Heart right ventricle (tissue), 16 donors: Measurements from ENCODE around the gene KRT76. TPM values are rescaled to one million over a fixed set of nuclear protein-coding genes. Genes with fewer than 3 reads are reported as not detected.

ENCODE experiments used
- ATAC-seq, 8 donors: fragments of 200-7000 bp; cut with Tn5 transposase; one replicate each; pipeline ENCODE4 v1.9.1; 2020; ENCODE audit warnings: mild to moderate bottlenecking in 8 of 8, moderate library complexity in 8 of 8, moderate number of reproducible peaks in 1 of 8
- DNase-seq, 2 donors: peaks; one replicate each; pipeline ENCODE4 v3.0.0-alpha.2; 2020
- H3K27ac ChIP-seq, 10 donors: fragments of 200-600 bp; sonication (generic) in 2 of 10; one replicate each; pipeline versions ENCODE4 v1.5.0 to v1.8.0; 2020 to 2022; ENCODE audit warnings: mild to moderate bottlenecking in 3 of 10
- H3K27me3 ChIP-seq, 7 donors: fragments of 200-600 bp; one replicate each; pipeline ENCODE4 v1.8.0; 2021 to 2022; ENCODE audit warnings: mild to moderate bottlenecking in 2 of 7
- H3K36me3 ChIP-seq, 9 donors: fragments of 200-600 bp; sonication (generic) in 1 of 9; one replicate each; pipeline versions ENCODE4 v1.5.0 to v1.8.0; 2020 to 2022; ENCODE audit warnings: mild to moderate bottlenecking in 2 of 9
- H3K4me1 ChIP-seq, 9 donors: fragments of 200-600 bp; sonication (generic) in 1 of 9; one replicate each; pipeline versions ENCODE4 v1.5.0 to v1.8.0; 2020 to 2022; ENCODE audit warnings: mild to moderate bottlenecking in 4 of 9
- H3K4me3 ChIP-seq, 10 donors: fragments of 200-600 bp; sonication (generic) in 2 of 10; one replicate each; pipeline versions ENCODE4 v1.5.0 to v1.8.0; 2020 to 2022; ENCODE audit warnings: mild to moderate bottlenecking in 7 of 10, moderate library complexity in 2 of 10
- H3K9me3 ChIP-seq, 11 donors: fragments of 200-600 bp in 10 of 11; sonication (generic) in 2 of 11; one replicate each; pipeline versions ENCODE4 v1.5.0 to v1.8.0; 2013 to 2022; ENCODE audit warnings: mild to moderate bottlenecking in 2 of 11, control low read depth in 1 of 11, moderate library complexity in 1 of 11
- WGBS, 2 donors: extraction: QIAGEN DNeasy Blood & Tissue Kit; methylation state at CpG; one replicate each; pipeline ENCODE4 v1.1.7; 2013; ENCODE audit warnings: inconsistent platforms in 1 of 2; 5-methylcytosine and 5-hydroxymethylcytosine counted together
- intact Hi-C, 10 donors: fragments of 100-400 bp; cut with DNase I; formaldehyde crosslinking; loops; one replicate each; pipeline versions ENCODE4 v1.11.1 to v1.14.2; 2022
- polyA plus RNA-seq, 2 donors: library from polyadenylated mRNA; stranded (reverse); fragments of 200-250 nt; gene quantifications; one replicate each; pipeline ENCODE4 v1.2.3, GENCODE V29; 2013
- total RNA-seq, 10 donors: library from RNA; stranded (reverse); fragmentation: NEBNext Ultra II Directional in 3 of 10; extraction: Animal tissue kit (Norgen Biotek cat#: 25700) in 3 of 10; gene quantifications; one replicate each; pipeline versions ENCODE4 v1.2.1 to v1.2.4, GENCODE V29; 2021 to 2023
- TF ChIP-seq, protein P1 (sequence below), 9 donors: fragments of 200-600 bp; sonication (generic) in 2 of 9; IDR thresholded peaks; one replicate each; pipeline versions ENCODE4 v1.5.0 to v1.8.0; 2021 to 2022; ENCODE audit warnings: antibody characterized with exemption in 9 of 9, mild to moderate bottlenecking in 5 of 9, moderate library complexity in 1 of 9
- donor health status: Arrhythmogenic right ventricular cardiomyopathy.
- donor health status: ischemic (EF 13 %, LVEDD 7.1; RV severe dilation, severe dysfunction).
- donor health status: healthy with polysubstance abuse.
- donor health status: DM: no; HTN: yes; CAD: no.
- donor health status: DM: no; HTN: no; CAD: no.
- donor health status: ischemic (EF 25% LVEDD 6.9; RV normal size, moderate dysfunction).
- donor health status: ischemic (EF 25% LVEDD 5.7; RV mildly dilated, moderate dysfunction).
- donor health status: healthy.
- donor health status: DM: yes; HTN: yes; CAD: no.
- donor health status: Ischemic cardiomyopathy.
- donor health status: ischemic (EF 35%, LVEDD 5.7; RV mildly dilated, moderate dysfunction).
- donor health status: nonischemic (EF 11% LVEDD 7.7; RV severe dilation, severe dysfunction).
- donor health status: DM: yes; HTN: yes; CAD: no.
- donor health status: PGD.
- donor health status: ischemic (EF 29% LVEDD 5.4; RV normal size, mild dysfunction).
- donor health status: nonischemic (EF 23%, LVEDD 6.1; RV moderate dilation, normal function).

The KRT76 gene
- total and polyA plus RNA-seq, 12 donors, result not detected

DNA sequence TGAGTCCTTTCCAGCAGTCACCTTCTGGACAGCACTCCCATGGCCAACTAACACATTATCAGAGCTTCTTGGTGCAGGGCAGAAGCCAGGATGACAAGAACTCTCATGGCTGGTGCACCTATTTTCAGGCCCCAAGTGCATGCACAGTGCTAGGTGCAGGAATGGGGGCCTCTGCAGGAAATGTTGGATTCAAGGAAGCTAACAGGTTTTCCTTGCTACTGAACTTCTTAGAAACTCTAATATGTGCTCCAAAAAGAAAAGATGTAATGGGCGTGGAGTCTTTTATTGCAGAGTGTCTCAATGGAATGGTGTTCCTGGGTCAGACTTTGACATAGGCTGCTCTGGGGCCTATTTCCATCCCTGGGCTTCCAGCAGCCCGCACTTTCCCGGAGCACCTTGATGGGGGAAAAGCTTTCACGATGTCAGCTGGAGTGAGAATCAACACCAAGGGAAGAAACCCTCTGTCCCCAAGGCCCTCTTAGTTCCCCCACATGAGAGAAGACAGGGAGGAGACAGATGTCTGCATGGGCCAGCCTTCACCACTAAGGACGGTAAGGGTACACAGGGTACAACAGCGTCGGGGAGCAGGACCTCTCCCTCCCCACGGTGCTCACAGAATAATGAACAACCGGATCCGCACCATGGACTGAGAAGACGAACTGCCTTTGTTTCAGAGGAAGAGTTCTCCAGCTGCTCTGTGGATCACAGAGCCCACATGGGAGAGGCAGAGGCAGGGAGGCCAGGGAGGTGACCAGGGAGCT lies 11.9 kb upstream of the KRT76 start:
- no peak for DNase-seq
- intact Hi-C loops, result no loop called here
- no peak for ATAC-seq
- H3K4me1 ChIP-seq, result peaks cover 0 to 6% (median 0%) of the 10 kb centered on the region in 9 donors
- H3K36me3 ChIP-seq, result no peaks in the 10 kb centered on the region
- WGBS, 2 donors, result 92 to 95% methylated on average over 11 of the region's 11 CpGs
- peaks cover 0 to 65% (median 50%) of the 10 kb centered on the region in 7 donors for H3K27me3 ChIP-seq
- no peak overlapping the region for H3K4me3 ChIP-seq
- H3K9me3 ChIP-seq, result no peaks in the 10 kb centered on the region
- TF ChIP-seq, protein P1, sequence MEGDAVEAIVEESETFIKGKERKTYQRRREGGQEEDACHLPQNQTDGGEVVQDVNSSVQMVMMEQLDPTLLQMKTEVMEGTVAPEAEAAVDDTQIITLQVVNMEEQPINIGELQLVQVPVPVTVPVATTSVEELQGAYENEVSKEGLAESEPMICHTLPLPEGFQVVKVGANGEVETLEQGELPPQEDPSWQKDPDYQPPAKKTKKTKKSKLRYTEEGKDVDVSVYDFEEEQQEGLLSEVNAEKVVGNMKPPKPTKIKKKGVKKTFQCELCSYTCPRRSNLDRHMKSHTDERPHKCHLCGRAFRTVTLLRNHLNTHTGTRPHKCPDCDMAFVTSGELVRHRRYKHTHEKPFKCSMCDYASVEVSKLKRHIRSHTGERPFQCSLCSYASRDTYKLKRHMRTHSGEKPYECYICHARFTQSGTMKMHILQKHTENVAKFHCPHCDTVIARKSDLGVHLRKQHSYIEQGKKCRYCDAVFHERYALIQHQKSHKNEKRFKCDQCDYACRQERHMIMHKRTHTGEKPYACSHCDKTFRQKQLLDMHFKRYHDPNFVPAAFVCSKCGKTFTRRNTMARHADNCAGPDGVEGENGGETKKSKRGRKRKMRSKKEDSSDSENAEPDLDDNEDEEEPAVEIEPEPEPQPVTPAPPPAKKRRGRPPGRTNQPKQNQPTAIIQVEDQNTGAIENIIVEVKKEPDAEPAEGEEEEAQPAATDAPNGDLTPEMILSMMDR (IDR thresholded peaks at IDR 0.05), result no peak
- H3K27ac ChIP-seq, result no peak overlapping the region

DNA sequence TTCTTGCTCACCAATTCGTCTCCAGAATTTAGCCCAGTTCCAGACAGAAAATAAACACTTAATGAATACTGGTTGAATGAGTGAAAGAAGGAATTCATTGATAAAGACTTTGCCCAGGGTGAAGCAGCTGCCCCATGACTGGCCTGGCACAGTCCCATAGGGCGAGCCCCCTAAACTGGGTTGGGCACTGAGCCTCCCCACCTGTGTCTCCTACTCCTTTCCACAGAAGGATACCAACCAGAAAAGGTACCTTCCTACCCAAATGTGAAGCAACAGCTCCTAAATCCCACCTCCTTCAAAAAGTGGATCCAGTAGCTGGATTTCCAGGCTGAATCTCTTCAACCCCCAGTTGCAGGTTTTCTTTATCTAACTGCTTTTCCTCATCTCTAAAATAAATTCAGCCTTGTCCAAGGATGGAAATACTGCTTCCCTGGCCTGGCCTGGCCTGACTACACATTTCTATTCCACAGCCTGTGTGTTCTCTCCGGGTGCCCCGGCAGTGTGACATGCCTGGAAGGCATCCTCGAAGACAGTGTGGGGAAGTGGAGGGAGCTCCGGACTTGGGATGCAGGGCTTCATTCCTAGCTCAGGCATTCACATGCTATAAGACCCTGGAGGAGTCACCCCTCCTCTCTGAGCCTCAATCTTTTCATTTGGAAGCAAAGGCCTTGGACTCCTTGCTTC lies 11.2 kb upstream of the KRT76 start:
- Histone ChIP-seq H3K9me3 (no peaks in the 10 kb centered on the region), H3K4me3 (no peak overlapping the region), H3K4me1 (peaks cover 0 to 6% (median 0%) of the 10 kb centered on the region in 9 donors), H3K36me3 (no peaks in the 10 kb centered on the region), H3K27ac (no peak overlapping the region), H3K27me3 (peaks cover 0 to 65% (median 52%) of the 10 kb centered on the region in 7 donors)
- TF ChIP-seq, protein P1 (IDR thresholded peaks at IDR 0.05), result no peak
- intact Hi-C loops, result no loop called here
- no peak for ATAC-seq
- no peak for DNase-seq
- WGBS, 2 donors, result 60 to 75% methylated on average over 6 of the region's 6 CpGs

DNA sequence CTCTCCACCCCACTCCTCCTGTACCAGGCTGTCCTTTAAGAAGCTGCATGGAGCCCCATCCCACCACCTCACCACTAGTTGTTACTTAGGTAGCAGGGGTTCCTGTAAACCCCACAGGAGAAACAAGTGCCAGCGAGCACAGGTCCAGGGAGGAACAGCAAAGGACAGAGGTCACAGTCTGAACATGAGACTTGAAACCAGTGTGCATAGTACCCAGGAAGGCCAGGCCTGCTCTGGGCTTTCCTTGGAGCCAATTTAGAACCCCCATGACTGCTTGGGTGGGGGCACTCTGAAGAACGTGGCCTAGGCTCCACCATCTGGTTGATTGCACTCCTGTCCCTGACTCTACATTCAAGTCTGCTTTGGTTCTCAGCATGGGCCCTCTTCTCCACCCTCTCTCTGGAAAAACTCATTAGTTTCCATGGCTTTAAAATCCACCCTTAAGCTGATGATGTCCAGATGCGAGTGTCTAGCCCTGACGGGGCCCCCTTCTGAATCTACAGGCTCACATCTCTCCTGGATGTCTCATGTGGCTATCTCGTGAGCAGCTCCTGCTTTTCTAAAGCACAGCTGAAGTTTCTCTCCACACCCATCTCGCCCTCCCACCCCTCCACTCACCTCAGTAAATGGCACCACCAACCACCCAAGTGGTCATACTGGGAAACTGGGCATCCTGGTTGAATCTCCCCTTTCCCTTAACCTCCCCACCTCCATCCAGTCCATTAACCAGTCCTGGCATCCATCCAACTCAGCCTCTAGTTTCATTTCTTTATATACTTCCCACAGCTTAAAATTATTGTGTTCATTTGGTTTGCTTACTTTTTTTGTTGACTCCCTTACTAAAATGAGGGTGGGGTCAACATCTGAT lies 10.4 kb upstream of the KRT76 start:
- no peak for ATAC-seq
- TF ChIP-seq, protein P1 (IDR thresholded peaks at IDR 0.05), result no peak
- H3K4me3 ChIP-seq, result no peak overlapping the region
- H3K36me3 ChIP-seq, result no peaks in the 10 kb centered on the region
- no peak overlapping the region for H3K27ac ChIP-seq
- peaks cover 0 to 61% (median 50%) of the 10 kb centered on the region in 7 donors for H3K27me3 ChIP-seq
- no peaks in the 10 kb centered on the region for H3K9me3 ChIP-seq
- H3K4me1 ChIP-seq, result peaks cover 0 to 6% (median 0%) of the 10 kb centered on the region in 9 donors
- no peak for DNase-seq
- intact Hi-C loops, result no loop called here
- 63 to 68% methylated on average over 6 of the region's 6 CpGs for WGBS, 2 donors

DNA sequence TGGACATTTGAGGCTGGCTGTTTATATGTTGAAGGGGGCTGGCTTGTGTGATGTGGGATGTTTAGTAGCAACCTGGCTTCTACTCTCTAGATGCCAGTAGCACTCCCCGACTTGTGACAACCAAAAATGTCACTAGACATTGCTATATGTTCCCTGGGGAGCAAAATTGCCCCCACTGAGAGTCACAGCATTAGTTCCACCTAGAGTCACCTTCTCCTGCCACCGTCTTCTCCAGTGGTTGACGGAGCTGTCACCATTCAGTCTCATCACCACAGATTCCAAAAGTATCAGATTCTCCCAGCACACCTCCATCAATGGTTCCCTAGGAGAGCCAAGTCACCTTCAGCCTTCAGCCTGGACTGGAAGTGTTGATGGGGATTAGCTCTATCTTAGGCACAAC lies 7.8 kb upstream of the KRT76 start:
- Histone ChIP-seq H3K4me1 (peaks cover 0 to 3% (median 0%) of the 10 kb centered on the region in 9 donors), H3K36me3 (no peaks in the 10 kb centered on the region), H3K4me3 (no peak overlapping the region), H3K9me3 (no peaks in the 10 kb centered on the region), H3K27ac (no peak overlapping the region), H3K27me3 (peaks cover 0 to 51% (median 34%) of the 10 kb centered on the region in 7 donors)
- intact Hi-C loops, result no loop called here
- DNase-seq (no peak), ATAC-seq (no peak)
- 76 to 85% methylated on average over 3 of the region's 3 CpGs for WGBS, 2 donors
- TF ChIP-seq, protein P1 (IDR thresholded peaks at IDR 0.05), result no peak
